Calu3 (cell line): ENCODE results near the gene BDH2. TPM values are rescaled to one million over a fixed set of nuclear protein-coding genes. Genes with fewer than 3 reads are reported as not detected.

ENCODE experiments used
- BruUV-seq: library from RNA; stranded (reverse); fragments of 400-500 nt; replicated peaks from 2 replicates; lab custom pipeline; 2021; lab: Mats Ljungman, UMichigan
- CTCF ChIA-PET: fragments of 300-600 bp; sonication (Branson Sonifier 250); formaldehyde crosslinking; loops from one replicate; lab custom pipeline; 2022; ENCODE audit warnings: antibody characterized with exemption; lab: Charles Lee
- DNase-seq: peaks from one replicate; pipeline ENCODE4 v3.0.0; 2022
- H3K27ac Mint-ChIP-seq: one replicate; pipeline ENCODE4 v1.8.0; 2022; ENCODE audit warnings: mixed read lengths; ENCODE audit not compliant: unreplicated experiment
- H3K27me3 Mint-ChIP-seq: one replicate; pipeline ENCODE4 v1.8.0; 2022; ENCODE audit warnings: mixed read lengths; ENCODE audit not compliant: unreplicated experiment
- H3K36me3 Mint-ChIP-seq: one replicate; pipeline ENCODE4 v1.8.0; 2022; ENCODE audit warnings: mild to moderate bottlenecking, moderate library complexity, mixed read lengths; ENCODE audit not compliant: insufficient read depth, unreplicated experiment
- H3K4me1 Mint-ChIP-seq: one replicate; pipeline ENCODE4 v1.8.0; 2022; ENCODE audit warnings: mild to moderate bottlenecking, low read depth, mixed read lengths; ENCODE audit not compliant: unreplicated experiment
- H3K4me3 Mint-ChIP-seq: one replicate; pipeline ENCODE4 v1.8.0; 2022; ENCODE audit warnings: mild to moderate bottlenecking, low read depth, moderate library complexity, mixed read lengths; ENCODE audit not compliant: unreplicated experiment
- H3K9me3 Mint-ChIP-seq: one replicate; pipeline ENCODE4 v1.8.0; 2022; ENCODE audit warnings: low read depth, mixed read lengths; ENCODE audit not compliant: unreplicated experiment
- intact Hi-C: fragments of 100-400 bp; cut with micrococcal nuclease; formaldehyde crosslinking; loops from one replicate; pipeline ENCODE4 v1.10.0; 2022; ENCODE audit not compliant: unreplicated experiment
- total RNA-seq: library from RNA; stranded (reverse); gene quantifications from 2 replicates; pipeline ENCODE4 v1.2.3, GENCODE V29; 2022
- TF ChIP-seq, protein P1 (sequence below): fragments of 200-600 bp; IDR thresholded peaks from one replicate; pipeline ENCODE4 v1.8.0; 2022; ENCODE audit warnings: antibody characterized with exemption; ENCODE audit not compliant: unreplicated experiment

Gene BDH2
- total RNA-seq, 1 experiment from 2014 or later, result 8.1 TPM

DNA sequence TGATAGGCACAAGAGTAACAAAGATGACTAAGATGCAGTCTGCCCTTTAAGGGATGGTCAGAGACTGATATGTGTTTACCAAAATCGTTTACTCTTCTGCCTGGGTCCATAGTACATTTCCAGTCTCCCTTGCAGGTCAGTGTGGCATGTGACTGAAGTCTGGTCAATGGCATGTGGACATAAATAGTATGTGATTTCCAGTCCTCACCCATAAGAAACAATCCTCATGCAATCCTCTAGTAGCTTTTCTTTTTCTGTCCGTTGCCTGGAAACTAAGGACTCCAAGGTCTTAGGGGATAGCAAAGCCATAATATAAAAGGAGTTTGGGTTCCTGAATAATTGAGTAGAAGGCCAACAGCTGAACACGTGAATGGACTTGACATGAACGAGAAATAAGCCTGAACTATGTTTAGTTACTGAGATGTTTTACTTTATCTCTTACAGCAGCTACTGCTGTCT is 24.2 kb downstream of the BDH2 start:
- Mint-ChIP-seq H3K4me3 (peak overlapping the region; percentile 76), H3K36me3 (peaks cover 19% of the 10 kb centered on the region), H3K9me3 (no peaks in the 10 kb centered on the region), H3K4me1 (peaks cover 18% of the 10 kb centered on the region), H3K27me3 (peaks cover 24% of the 10 kb centered on the region), H3K27ac (no peak overlapping the region)
- CTCF ChIA-PET, result no interaction called here
- TSS peak; percentile 61 for BruUV-seq
- no peak for DNase-seq
- TF ChIP-seq, protein P1, sequence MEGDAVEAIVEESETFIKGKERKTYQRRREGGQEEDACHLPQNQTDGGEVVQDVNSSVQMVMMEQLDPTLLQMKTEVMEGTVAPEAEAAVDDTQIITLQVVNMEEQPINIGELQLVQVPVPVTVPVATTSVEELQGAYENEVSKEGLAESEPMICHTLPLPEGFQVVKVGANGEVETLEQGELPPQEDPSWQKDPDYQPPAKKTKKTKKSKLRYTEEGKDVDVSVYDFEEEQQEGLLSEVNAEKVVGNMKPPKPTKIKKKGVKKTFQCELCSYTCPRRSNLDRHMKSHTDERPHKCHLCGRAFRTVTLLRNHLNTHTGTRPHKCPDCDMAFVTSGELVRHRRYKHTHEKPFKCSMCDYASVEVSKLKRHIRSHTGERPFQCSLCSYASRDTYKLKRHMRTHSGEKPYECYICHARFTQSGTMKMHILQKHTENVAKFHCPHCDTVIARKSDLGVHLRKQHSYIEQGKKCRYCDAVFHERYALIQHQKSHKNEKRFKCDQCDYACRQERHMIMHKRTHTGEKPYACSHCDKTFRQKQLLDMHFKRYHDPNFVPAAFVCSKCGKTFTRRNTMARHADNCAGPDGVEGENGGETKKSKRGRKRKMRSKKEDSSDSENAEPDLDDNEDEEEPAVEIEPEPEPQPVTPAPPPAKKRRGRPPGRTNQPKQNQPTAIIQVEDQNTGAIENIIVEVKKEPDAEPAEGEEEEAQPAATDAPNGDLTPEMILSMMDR, result no peak
- intact Hi-C loops, result no loop called here

DNA sequence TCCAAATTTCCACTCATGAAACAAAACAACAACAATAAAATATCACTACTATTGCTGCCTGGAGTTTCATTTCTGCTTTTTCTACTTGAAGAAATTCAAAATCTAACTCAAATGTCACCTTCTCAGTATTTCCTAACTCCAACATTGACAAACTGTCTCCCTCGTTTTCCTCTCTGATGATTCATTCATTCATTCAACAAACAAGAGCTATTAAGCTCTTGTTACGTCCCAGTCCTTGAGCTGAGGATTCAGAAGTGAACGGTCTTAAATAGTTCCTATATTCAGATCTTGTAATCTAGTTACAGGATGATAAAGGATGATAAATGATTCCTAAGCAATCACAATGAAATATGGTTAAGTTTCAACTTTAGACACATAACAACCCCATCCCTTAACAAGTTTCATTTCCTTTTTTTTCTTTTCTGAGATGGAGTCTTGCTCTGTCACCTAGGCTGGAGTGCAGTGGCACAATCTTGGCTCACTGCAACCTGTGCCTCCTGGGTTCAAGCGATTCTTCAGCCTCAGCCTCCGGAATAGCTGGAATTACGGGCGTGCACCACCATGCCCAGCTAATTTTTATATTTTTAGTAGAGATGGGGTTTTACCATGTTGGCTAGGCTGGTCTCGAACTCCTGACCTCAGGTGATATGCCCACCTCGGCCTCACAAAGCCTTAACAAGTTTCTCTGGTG is 24.7 kb downstream of the BDH2 start:
- no peak overlapping the region for H3K4me3 Mint-ChIP-seq
- H3K27me3 Mint-ChIP-seq, result peaks cover 24% of the 10 kb centered on the region
- no peak overlapping the region for H3K27ac Mint-ChIP-seq
- BruUV-seq, result no TSS peak
- peaks cover 18% of the 10 kb centered on the region for H3K4me1 Mint-ChIP-seq
- intact Hi-C loops, result no loop called here
- TF ChIP-seq, protein P1, result no peak
- no peak for DNase-seq
- H3K36me3 Mint-ChIP-seq, result peaks cover 19% of the 10 kb centered on the region
- CTCF ChIA-PET, result no interaction called here
- H3K9me3 Mint-ChIP-seq, result no peaks in the 10 kb centered on the region

DNA sequence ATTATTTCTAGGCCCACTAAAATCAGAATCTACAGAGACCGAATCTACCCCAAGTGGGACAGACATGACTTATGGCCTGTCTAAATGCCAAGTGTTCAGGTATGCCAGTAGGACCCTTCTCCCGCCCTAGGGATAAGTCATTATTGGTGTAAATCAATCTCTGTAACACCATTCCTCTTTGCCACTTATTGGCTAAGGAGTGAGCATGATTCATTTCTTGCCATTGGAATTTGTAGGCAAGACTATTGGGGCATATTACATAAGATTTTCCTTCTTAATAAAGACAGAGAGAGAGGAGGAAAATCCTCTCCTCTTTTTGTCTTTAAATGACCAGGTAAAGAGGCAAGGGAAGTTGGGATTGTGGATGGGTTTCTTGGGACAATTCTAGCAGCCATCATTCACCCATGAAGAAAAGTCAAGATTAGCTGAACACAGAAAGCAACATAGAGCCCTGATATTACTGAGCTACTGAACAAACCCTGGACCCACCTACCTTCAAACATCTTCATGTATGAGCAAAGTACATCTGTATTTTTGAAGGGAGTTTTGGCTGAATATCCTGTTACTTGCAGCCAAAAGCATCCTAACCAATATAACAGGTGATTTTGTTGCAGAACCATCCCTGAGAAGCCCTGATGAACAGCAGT is 25.7 kb downstream of the BDH2 start:
- Mint-ChIP-seq H3K36me3 (peaks cover 19% of the 10 kb centered on the region), H3K4me1 (peaks cover 18% of the 10 kb centered on the region), H3K27me3 (peaks cover 24% of the 10 kb centered on the region), H3K4me3 (no peak overlapping the region), H3K27ac (peak overlapping the region; percentile 30), H3K9me3 (no peaks in the 10 kb centered on the region)
- CTCF ChIA-PET, result no interaction called here
- TF ChIP-seq, protein P1, result no peak
- no TSS peak for BruUV-seq
- DNase-seq, result no peak
- intact Hi-C loops, result no loop called here

DNA sequence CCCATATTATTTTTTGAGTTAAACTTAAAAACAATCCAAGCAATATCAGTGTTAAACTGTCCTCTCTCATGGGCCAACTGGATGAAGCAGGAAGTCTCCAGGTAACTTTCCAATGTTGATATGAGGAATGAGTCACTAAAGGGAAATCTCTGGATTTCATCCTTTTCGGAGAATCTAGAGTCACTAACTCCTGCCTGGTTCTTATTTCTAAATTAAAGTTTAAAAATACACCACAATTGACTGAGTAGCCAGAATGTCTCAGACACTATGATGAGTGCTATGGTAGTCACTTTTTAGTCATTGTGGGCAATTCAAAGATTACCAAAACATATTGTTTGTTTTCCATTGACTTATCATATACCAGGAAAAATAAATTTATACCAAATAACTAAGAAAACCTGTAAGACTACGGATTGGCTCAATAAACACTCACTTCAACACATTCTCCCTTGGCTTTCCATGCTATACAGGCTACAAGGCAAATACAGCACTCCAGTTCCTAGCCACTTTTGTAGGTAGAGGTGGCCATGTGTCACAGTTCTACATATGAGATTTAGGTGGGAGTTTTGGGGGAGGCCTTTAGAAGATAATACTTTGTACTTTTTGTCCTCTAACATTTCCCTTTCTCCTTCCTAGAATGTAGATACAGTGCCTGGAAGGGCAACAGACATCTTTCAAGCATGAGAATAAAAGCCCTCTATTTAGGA is 31.6 kb downstream of the BDH2 start:
- CTCF ChIA-PET, result no interaction called here
- Mint-ChIP-seq H3K4me1 (peaks cover 9% of the 10 kb centered on the region), H3K36me3 (no peaks in the 10 kb centered on the region), H3K27ac (no peak overlapping the region), H3K9me3 (no peaks in the 10 kb centered on the region), H3K27me3 (no peaks in the 10 kb centered on the region), H3K4me3 (no peak overlapping the region)
- intact Hi-C loops, result no loop called here
- TF ChIP-seq, protein P1, result no peak
- no TSS peak for BruUV-seq
- no peak for DNase-seq
